GM23338 (cell line): ENCODE measurements around the gene ZBP1. TPM values are rescaled to one million over a fixed set of nuclear protein-coding genes. Genes with fewer than 3 reads are reported as not detected.

ENCODE experiments used
- ATAC-seq: fragments of 200-7000 bp; cut with Tn5 transposase; 3 replicates; pipeline ENCODE4 v1.9.1; 2020
- DNase-seq: peaks from one replicate; pipeline ENCODE4 v3.0.0-alpha.2; 2015; ENCODE audit warnings: low spot score
- H2AFZ ChIP-seq: fragments of 200-600 bp; sonication (generic); 2 replicates; pipeline ENCODE4 v1.8.0; 2016; ENCODE audit warnings: antibody characterized with exemption, mild to moderate bottlenecking, moderate library complexity
- H3F3A ChIP-seq: fragments of 200-600 bp; sonication (generic); replicated peaks from 2 replicates; pipeline ENCODE4 v1.8.0; 2017; ENCODE audit warnings: antibody characterized with exemption, mixed run types, low read depth
- H3K27ac ChIP-seq: fragments of 200-600 bp; sonication (generic); 2 replicates; pipeline ENCODE4 v1.6.1; 2016; ENCODE audit warnings: low read depth
- H3K27me3 ChIP-seq: fragments of 200-600 bp; sonication (generic); 2 replicates; pipeline ENCODE4 v1.8.0; 2016; ENCODE audit warnings: mild to moderate bottlenecking, mixed run types, moderate library complexity; ENCODE audit not compliant: insufficient read depth
- H3K36me3 ChIP-seq: fragments of 200-600 bp; sonication (generic); 2 replicates; pipeline ENCODE4 v1.8.0; 2016; ENCODE audit warnings: mild to moderate bottlenecking; ENCODE audit not compliant: insufficient read depth
- H3K4me1 ChIP-seq: fragments of 200-600 bp; sonication (generic); 2 replicates; pipeline ENCODE4 v1.8.0; 2016; ENCODE audit warnings: mild to moderate bottlenecking, moderate library complexity; ENCODE audit not compliant: insufficient read depth
- H3K4me2 ChIP-seq: fragments of 200-600 bp; sonication (generic); 2 replicates; pipeline ENCODE4 v1.7.1; 2017; ENCODE audit warnings: mixed run types
- H3K4me3 ChIP-seq: fragments of 200-600 bp; sonication (generic); 2 replicates; pipeline ENCODE4 v1.6.1; 2016; ENCODE audit warnings: mixed run types
- H3K79me2 ChIP-seq: fragments of 200-600 bp; sonication (generic); replicated peaks from 2 replicates; pipeline ENCODE4 v1.8.0; 2017; ENCODE audit warnings: mild to moderate bottlenecking; ENCODE audit not compliant: insufficient read depth
- H3K9me2 ChIP-seq: fragments of 200-600 bp; sonication (generic); 2 replicates; pipeline ENCODE4 v1.8.0; 2017; ENCODE audit not compliant: insufficient read depth
- H4K20me1 ChIP-seq: fragments of 200-600 bp; sonication (generic); replicated peaks from 2 replicates; pipeline ENCODE4 v1.8.0; 2017; ENCODE audit warnings: mild to moderate bottlenecking; ENCODE audit not compliant: insufficient read depth
- H3K27ac Mint-ChIP-seq: 2 replicates; pipeline ENCODE4 v1.8.0; 2020; ENCODE audit warnings: inconsistent platforms, mild to moderate bottlenecking, moderate library complexity, mixed read lengths
- H3K27me3 Mint-ChIP-seq: 3 replicates; pipeline ENCODE4 v1.8.0; 2022; ENCODE audit warnings: low read depth, mild to moderate bottlenecking, moderate library complexity, mixed read lengths, inconsistent platforms; ENCODE audit not compliant: insufficient read depth, poor library complexity
- H3K36me3 Mint-ChIP-seq: 3 replicates; pipeline ENCODE4 v1.8.0; 2021; ENCODE audit warnings: low read depth, mild to moderate bottlenecking, inconsistent platforms, moderate library complexity, mixed read lengths
- H3K4me1 Mint-ChIP-seq: 3 replicates; pipeline ENCODE4 v1.8.0; 2020; ENCODE audit warnings: mild to moderate bottlenecking, inconsistent platforms, mixed read lengths
- H3K4me3 Mint-ChIP-seq: 3 replicates; pipeline ENCODE4 v1.8.0; 2021; ENCODE audit warnings: moderate library complexity, mild to moderate bottlenecking, inconsistent platforms, mixed read lengths
- H3K9me3 Mint-ChIP-seq: 3 replicates; pipeline ENCODE4 v1.8.0; 2020; ENCODE audit warnings: moderate library complexity, mild to moderate bottlenecking, inconsistent platforms, mixed read lengths
- JUNB ChIP-seq: IDR thresholded peaks from one replicate; pipeline ENCODE4 v1.6.1; 2016; ENCODE audit warnings: antibody characterized with exemption; ENCODE audit not compliant: unreplicated experiment
- NANOG ChIP-seq: IDR thresholded peaks from 2 replicates; pipeline ENCODE4 v1.6.1; 2016; ENCODE audit warnings: antibody characterized with exemption, borderline replicate concordance
- polyA plus RNA-seq: library from polyadenylated mRNA; unstranded; fragments of >200 nt; fragmentation: Nextera tagmentation; extraction: Ambion mirVana; gene quantifications from 2 replicates; pipeline ENCODE4 v1.2.1, GENCODE V29; 2016
- total RNA-seq: library from RNA; depleted of rRNA; stranded (reverse); fragments of >200 nt; shearing (Covaris generic); gene quantifications from 2 replicates; pipeline ENCODE4 v1.2.3, GENCODE V29; 2014
- TF ChIP-seq, protein P1 (sequence below): fragments of 250-450 bp; sonication (Bioruptor Pico); IDR thresholded peaks from 2 replicates; pipeline ENCODE4 v1.5.0; 2020; ENCODE audit warnings: mild to moderate bottlenecking, moderate library complexity
- TF ChIP-seq, protein P2 (sequence below): IDR thresholded peaks from one replicate; pipeline ENCODE4 v1.6.1; 2018; ENCODE audit warnings: antibody characterized with exemption; ENCODE audit not compliant: unreplicated experiment
- TF ChIP-seq, protein P3 (sequence below), 2 experiments: fragments of 200-600 bp in 1 of 2; sonication (generic) in 1 of 2; conservative IDR thresholded peaks; 2 replicates each; pipeline versions ENCODE4 v1.5.1 to v1.6.1; 2016 to 2017; ENCODE audit warnings: antibody characterized with exemption in 2 of 2, low read depth in 2 of 2, mild to moderate bottlenecking in 2 of 2, moderate library complexity in 1 of 2

ZBP1 gene
- total and polyA plus RNA-seq, 2 experiments from 2014 or later, result not detected

DNA sequence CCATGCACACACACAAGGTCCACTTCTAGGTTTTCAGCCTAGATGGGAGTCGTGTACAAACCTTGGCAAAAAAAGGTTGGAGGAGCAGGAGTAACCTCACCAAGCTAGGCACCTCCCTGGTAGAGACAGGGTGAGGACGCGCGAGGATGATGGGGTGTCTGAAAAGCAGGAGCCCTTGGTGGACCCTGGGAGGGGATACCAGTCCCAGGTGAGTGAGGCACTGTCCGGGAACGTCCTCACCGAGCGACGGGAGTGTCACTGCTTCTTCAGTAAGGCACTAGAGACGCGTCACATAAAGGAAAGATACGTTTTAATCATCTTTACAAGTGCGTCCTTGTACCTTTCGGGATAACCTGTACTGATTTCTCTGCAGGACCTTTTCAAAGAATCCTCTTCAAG lies 29.4 kb upstream of the ZBP1 start (continued):
- TF ChIP-seq, protein P1, sequence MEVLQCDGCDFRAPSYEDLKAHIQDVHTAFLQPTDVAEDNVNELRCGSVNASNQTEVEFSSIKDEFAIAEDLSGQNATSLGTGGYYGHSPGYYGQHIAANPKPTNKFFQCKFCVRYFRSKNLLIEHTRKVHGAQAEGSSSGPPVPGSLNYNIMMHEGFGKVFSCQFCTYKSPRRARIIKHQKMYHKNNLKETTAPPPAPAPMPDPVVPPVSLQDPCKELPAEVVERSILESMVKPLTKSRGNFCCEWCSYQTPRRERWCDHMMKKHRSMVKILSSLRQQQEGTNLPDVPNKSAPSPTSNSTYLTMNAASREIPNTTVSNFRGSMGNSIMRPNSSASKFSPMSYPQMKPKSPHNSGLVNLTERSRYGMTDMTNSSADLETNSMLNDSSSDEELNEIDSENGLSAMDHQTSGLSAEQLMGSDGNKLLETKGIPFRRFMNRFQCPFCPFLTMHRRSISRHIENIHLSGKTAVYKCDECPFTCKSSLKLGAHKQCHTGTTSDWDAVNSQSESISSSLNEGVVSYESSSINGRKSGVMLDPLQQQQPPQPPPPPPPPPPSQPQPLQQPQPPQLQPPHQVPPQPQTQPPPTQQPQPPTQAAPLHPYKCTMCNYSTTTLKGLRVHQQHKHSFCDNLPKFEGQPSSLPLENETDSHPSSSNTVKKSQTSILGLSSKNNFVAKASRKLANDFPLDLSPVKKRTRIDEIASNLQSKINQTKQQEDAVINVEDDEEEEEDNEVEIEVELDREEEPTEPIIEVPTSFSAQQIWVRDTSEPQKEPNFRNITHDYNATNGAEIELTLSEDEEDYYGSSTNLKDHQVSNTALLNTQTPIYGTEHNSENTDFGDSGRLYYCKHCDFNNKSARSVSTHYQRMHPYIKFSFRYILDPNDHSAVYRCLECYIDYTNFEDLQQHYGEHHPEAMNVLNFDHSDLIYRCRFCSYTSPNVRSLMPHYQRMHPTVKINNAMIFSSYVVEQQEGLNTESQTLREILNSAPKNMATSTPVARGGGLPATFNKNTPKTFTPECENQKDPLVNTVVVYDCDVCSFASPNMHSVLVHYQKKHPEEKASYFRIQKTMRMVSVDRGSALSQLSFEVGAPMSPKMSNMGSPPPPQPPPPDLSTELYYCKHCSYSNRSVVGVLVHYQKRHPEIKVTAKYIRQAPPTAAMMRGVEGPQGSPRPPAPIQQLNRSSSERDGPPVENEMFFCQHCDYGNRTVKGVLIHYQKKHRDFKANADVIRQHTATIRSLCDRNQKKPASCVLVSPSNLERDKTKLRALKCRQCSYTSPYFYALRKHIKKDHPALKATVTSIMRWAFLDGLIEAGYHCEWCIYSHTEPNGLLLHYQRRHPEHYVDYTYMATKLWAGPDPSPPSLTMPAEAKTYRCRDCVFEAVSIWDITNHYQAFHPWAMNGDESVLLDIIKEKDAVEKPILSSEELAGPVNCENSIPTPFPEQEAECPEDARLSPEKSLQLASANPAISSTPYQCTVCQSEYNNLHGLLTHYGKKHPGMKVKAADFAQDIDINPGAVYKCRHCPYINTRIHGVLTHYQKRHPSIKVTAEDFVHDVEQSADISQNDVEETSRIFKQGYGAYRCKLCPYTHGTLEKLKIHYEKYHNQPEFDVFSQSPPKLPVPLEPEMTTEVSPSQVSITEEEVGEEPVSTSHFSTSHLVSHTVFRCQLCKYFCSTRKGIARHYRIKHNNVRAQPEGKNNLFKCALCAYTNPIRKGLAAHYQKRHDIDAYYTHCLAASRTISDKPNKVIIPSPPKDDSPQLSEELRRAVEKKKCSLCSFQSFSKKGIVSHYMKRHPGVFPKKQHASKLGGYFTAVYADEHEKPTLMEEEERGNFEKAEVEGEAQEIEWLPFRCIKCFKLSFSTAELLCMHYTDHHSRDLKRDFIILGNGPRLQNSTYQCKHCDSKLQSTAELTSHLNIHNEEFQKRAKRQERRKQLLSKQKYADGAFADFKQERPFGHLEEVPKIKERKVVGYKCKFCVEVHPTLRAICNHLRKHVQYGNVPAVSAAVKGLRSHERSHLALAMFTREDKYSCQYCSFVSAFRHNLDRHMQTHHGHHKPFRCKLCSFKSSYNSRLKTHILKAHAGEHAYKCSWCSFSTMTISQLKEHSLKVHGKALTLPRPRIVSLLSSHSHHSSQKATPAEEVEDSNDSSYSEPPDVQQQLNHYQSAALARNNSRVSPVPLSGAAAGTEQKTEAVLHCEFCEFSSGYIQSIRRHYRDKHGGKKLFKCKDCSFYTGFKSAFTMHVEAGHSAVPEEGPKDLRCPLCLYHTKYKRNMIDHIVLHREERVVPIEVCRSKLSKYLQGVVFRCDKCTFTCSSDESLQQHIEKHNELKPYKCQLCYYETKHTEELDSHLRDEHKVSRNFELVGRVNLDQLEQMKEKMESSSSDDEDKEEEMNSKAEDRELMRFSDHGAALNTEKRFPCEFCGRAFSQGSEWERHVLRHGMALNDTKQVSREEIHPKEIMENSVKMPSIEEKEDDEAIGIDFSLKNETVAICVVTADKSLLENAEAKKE, result no peak
- TF ChIP-seq, protein P2, sequence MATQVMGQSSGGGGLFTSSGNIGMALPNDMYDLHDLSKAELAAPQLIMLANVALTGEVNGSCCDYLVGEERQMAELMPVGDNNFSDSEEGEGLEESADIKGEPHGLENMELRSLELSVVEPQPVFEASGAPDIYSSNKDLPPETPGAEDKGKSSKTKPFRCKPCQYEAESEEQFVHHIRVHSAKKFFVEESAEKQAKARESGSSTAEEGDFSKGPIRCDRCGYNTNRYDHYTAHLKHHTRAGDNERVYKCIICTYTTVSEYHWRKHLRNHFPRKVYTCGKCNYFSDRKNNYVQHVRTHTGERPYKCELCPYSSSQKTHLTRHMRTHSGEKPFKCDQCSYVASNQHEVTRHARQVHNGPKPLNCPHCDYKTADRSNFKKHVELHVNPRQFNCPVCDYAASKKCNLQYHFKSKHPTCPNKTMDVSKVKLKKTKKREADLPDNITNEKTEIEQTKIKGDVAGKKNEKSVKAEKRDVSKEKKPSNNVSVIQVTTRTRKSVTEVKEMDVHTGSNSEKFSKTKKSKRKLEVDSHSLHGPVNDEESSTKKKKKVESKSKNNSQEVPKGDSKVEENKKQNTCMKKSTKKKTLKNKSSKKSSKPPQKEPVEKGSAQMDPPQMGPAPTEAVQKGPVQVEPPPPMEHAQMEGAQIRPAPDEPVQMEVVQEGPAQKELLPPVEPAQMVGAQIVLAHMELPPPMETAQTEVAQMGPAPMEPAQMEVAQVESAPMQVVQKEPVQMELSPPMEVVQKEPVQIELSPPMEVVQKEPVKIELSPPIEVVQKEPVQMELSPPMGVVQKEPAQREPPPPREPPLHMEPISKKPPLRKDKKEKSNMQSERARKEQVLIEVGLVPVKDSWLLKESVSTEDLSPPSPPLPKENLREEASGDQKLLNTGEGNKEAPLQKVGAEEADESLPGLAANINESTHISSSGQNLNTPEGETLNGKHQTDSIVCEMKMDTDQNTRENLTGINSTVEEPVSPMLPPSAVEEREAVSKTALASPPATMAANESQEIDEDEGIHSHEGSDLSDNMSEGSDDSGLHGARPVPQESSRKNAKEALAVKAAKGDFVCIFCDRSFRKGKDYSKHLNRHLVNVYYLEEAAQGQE, result no peak

DNA sequence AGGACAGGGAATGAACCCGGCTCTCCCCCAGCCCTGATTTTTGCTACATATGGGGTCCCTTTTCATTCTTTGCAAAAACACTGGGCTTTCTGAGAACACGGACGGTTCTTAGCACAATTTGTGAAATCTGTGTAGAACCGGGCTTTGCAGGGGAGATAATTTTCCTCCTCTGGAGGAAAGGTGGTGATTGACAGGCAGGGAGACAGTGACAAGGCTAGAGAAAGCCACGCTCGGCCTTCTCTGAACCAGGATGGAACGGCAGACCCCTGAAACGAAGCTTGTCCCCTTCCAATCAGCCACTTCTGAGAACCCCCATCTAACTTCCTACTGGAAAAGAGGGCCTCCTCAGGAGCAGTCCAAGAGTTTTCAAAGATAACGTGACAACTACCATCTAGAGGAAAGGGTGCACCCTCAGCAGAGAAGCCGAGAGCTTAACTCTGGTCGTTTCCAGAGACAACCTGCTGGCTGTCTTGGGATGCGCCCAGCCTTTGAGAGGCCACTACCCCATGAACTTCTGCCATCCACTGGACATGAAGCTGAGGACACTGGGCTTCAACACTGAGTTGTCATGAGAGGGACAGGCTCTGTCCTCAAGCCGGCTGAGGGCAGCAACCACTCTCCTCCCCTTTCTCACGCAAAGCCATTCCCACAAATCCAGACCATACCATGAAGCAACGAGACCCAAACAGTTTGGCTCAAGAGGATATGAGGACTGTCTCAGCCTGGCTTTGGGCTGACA lies 28.8 kb upstream of the ZBP1 start:
- DNase-seq, result no peak
- Histone ChIP-seq H3K4me3 (no peak overlapping the region), H3K27me3 (no peaks in the 10 kb centered on the region), H3F3A (no peaks in the 10 kb centered on the region; the same call in 1 of the 2 replicates), H3K36me3 (no peaks in the 10 kb centered on the region; the same call in 1 of the 2 replicates), H3K4me2 (no peak overlapping the region), H2AFZ (no peak overlapping the region), H3K4me1 (no peaks in the 10 kb centered on the region), H3K79me2 (0 out of 2 replicates have a peak, but pooled peaks cover 5% of the 10 kb centered on the region), H4K20me1 (no peaks in the 10 kb centered on the region; the same call in 1 of the 2 replicates), H3K9me2 (no peaks in the 10 kb centered on the region), H3K27ac (no peak overlapping the region)
- H3K36me3 Mint-ChIP-seq, result peaks cover 34% of the 10 kb centered on the region
- no peak for ATAC-seq
- peaks cover 4% of the 10 kb centered on the region; the same call in 2 of the 3 replicates for H3K4me1 Mint-ChIP-seq
- H3K27me3 Mint-ChIP-seq, result peaks cover 2% of the 10 kb centered on the region
- no peak overlapping the region for H3K27ac Mint-ChIP-seq
- peaks cover 25% of the 10 kb centered on the region for H3K9me3 Mint-ChIP-seq
- no peak overlapping the region for H3K4me3 Mint-ChIP-seq
- no peak for TF ChIP-seq NANOG
- TF ChIP-seq JUNB, result no peak
- TF ChIP-seq, protein P3, sequence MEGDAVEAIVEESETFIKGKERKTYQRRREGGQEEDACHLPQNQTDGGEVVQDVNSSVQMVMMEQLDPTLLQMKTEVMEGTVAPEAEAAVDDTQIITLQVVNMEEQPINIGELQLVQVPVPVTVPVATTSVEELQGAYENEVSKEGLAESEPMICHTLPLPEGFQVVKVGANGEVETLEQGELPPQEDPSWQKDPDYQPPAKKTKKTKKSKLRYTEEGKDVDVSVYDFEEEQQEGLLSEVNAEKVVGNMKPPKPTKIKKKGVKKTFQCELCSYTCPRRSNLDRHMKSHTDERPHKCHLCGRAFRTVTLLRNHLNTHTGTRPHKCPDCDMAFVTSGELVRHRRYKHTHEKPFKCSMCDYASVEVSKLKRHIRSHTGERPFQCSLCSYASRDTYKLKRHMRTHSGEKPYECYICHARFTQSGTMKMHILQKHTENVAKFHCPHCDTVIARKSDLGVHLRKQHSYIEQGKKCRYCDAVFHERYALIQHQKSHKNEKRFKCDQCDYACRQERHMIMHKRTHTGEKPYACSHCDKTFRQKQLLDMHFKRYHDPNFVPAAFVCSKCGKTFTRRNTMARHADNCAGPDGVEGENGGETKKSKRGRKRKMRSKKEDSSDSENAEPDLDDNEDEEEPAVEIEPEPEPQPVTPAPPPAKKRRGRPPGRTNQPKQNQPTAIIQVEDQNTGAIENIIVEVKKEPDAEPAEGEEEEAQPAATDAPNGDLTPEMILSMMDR (conservative IDR thresholded peaks at IDR 0.05; ENCODE audit: low read depth in 2 of 2), result no peak
